Tibial nerve (tissue), 3 donors: ENCODE measurements around the gene CTNNAL1.

Experiments
- CTCF ChIP-seq, 5 experiments: fragments of 200-600 bp in 3 of 5; fragments of 450-650 bp in 2 of 5; sonication (generic) in 3 of 5; IDR thresholded peaks; one replicate each; pipeline ENCODE4 v1.5.1; 2016 to 2019; ENCODE audit warnings: antibody characterized with exemption in 5 of 5, mild to moderate bottlenecking in 3 of 5, moderate library complexity in 2 of 5
- POLR2A ChIP-seq, 2 donors: fragments of 450-650 bp; IDR thresholded peaks; one replicate each; pipeline ENCODE4 v1.6.1; 2017; ENCODE audit warnings: antibody characterized with exemption in 2 of 2, mild to moderate bottlenecking in 2 of 2, moderate library complexity in 2 of 2

DNA sequence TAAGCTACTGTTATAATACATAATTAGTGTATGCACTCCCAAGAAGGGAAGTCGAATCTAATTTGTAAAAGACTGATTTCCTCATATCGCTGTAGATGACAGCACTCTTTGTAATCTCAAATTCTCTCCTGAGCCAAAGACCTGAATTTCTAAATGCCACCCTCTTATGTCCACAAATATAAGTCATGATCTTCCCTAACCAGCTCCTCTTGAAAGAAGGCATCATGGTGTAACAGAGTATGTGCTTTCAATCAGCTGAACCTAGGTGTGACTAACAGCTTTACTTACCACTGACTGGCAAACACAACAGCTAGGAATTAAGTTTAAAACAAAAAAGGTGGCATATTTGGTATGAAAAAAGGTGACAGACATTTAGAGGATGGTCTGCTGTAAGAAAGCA, 34.0 kb upstream of the CTNNAL1 start:
- TF ChIP-seq POLR2A (IDR thresholded peaks at IDR 0.05) (no peak), CTCF (IDR thresholded peaks at IDR 0.05) (no peak)
